HG02642 (cell line): ENCODE results near the gene TEX261.

ENCODE experiments used
- ATAC-seq: cut with Tn5 transposase; IDR thresholded peaks from one replicate; pipeline ENCODE4 v1.9.1; 2021; ENCODE audit warnings: mild to moderate bottlenecking; ENCODE audit not compliant: unreplicated experiment, poor library complexity

The TEX261 gene

DNA sequence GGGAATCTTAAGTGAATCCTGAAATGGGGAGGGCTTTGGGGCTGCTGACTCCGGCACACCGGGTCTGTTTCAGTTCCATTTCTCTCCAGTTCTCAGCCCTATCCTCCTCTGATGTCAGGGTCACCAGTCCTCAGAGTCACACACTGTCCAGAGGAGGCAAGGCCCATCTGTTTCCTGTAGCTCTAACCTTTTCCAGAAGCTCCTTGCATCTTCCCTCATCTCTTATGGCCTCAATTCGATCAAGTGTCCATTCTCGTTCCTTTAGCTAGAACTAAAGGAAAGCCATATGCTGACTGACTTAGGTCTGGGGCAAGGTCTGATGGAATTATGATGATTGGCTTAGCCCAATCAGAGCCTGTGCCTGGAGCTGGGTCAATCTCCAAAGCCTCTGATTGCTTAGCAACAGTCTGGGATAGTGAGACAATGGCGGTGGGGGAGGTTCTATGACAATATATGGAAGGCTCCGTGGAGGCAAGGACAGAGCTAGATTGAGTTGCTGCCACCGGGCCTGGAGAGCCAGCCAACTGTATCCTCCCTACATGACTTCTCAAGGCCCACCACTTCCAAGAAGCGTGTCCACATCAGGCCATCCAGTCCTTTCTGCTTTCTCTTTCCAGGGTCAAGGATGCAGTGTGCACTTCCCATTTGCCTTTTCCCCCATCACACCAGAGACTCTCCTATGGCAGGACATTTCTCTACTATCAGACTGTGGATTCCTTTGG lies 11.0 kb downstream of the TEX261 start:
- no peak for ATAC-seq

- no peak for ATAC-seq
These were observed 11.7 kb downstream of the TEX261 start for GRCh38 chr2:70982971-70983370.

- ATAC-seq: no peak
These were observed 12.5 kb downstream of the TEX261 start for GRCh38 chr2:70981866-70982810.

GRCh38 chr2:70981421-70981820 lies 13.3 kb downstream of the TEX261 start:
- no peak for ATAC-seq

- ATAC-seq: no peak
These were observed 15.0 kb downstream of the TEX261 start for GRCh38 chr2:70979626-70980025.

GRCh38 chr2:70979180-70979488 lies 15.5 kb downstream of the TEX261 start:
- ATAC-seq: no peak

DNA sequence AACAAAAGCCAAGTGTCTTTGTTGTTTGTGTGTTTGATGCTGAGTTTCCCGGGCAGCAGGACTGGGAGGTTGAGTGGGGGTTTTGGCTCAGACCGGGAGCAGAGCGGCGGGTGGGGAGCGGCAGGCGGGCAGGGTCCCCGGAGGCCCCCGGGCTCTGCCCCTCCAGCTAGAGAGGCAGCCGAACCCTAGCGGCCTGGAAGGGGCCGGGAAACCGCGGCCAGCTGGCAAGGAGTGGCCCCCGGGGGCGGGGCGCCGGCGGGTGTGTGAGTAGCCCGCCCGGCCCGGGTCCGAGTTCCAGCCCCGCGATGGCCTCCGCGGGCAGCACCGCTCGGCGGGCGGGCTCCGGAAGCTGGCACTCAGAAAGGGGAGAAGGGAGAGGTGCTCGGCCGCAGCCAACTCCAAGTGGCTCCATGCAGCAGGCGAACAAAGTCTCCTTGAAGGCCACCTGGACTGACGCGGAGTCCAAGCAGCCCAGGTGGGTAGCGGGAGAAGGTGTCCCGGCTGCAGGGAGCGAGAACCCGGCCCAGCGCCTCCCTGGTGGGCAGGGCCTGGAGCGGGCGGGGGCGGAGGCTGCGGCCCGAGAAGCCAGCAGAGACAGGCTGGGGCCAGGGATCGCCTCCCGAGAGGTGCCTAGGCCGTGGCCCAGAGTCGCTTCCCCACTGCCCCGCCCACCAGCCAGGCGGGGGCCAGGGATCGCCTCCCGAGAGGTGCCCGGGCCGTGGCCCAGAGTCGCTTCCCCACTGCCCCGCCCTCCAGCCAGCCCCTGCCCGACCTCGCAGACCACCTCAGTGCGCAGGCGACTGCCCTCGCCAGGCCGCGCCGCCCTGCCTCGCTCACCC lies 16.1 kb downstream of the TEX261 start, which contains the start of gene ANKRD53:
Gene ANKRD53, plus strand, starts transcription at position 290 of the 839 bp plus-strand sequence. Its CDS starts 16 bp downstream, at position 306.
- ATAC-seq: peak; percentile 47

GRCh38 chr2:70977605-70978205 lies 17.0 kb downstream of the TEX261 start:
- ATAC-seq: no peak

GRCh38 chr2:70975237-70975636 lies 19.4 kb downstream of the TEX261 start:
- ATAC-seq: no peak

DNA sequence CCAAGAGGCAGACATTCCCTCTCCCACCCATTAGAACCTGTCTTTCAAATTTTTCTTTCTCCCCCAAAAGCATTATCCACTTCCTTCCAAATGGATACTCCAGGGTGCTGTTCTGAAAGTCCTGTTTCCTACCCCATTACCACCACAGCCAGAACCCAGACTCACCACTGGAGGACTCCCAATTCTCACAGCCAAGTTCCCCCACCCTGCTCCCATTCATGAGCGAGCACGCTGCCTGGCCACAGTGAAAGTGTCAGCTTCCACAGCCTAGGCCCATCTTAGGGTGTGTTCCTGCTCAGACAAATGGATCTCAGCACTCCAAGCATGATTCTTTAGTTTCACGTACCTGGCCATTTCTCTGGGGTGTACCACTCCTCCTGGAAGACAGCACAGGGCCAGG lies 20.1 kb downstream of the TEX261 start:
- ATAC-seq: no peak

DNA sequence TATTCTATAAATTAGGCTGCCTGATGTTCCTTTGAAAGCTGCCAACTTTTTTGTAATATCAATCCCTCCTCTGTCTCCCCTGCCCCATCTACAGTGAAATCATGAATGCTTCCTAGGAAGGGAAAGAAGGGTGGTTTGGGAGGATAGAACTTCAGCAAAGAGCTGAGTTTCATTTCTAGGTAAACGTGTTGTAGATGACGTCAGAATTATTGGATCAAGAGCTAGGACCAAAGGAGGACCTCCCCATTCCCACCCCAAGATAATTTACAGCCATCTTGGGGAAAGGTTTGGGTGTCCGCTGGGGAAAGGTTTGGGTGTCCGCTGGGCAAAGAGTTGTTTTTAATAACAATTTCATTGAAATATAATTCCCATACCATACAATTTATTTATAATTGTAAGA lies 27.5 kb downstream of the TEX261 start:
- no peak for ATAC-seq

DNA sequence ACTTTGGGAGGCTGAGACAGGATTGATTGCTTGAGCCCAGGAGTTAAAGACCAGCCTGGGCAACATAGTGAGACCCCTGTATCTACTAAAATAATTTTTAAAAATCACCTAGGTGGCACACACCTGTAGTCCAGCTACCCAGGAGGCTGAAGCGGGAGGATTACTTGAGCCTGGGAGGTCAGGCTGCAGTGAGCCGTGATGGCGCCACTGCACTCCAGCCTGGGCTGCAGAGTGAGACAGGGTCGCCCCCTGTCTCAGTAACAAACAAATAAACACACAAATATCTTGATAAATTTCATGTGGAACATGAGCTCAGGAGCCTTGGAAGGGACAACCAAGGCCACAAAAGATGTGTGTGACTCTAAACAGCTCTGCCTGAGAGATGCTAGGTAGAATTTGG lies 28.0 kb downstream of the TEX261 start:
- ATAC-seq: no peak

- no peak for ATAC-seq
These were observed 29.2 kb downstream of the TEX261 start for GRCh38 chr2:70965506-70965905.

DNA sequence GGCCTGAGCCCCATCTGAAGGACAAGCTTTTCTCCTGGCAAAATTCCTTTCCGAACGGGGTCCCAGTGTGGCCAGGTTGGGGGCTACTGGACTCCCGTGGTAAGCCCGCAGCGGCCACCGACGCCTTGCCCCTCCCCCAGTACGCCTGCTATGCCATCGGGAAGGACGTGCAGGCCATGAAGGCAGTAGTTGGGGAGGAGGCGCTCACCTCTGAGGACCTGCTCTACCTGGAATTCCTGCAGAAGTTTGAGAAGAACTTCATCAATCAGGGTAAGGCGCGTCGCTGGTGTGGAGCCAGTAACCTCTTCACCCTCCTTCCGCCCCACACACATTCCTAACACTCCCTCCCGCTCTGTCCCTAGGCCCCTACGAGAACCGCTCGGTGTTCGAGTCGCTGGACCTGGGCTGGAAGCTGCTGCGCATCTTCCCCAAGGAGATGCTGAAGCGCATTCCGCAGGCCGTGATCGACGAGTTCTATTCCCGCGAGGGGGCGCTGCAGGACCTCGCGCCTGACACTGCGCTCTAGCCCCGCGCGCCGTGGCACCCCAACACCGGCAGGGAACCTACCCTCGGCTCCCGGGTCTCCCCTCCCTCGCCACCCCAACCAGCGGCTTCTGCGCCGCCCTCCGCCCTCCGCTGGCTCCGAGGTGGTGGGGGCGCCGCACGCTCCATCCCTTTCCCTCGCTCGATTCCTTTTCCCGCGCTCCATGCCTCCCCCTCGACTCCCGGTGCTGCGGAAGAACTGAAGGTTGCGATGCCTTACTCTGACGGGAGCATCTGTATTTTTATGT lies 29.9 kb downstream of the TEX261 start:
- ATAC-seq: peak; percentile 78

GRCh38 chr2:70964133-70964532 lies 30.5 kb downstream of the TEX261 start:
- no peak for ATAC-seq

- ATAC-seq: no peak
These were observed 31.5 kb downstream of the TEX261 start for GRCh38 chr2:70962885-70963878.

- no peak for ATAC-seq
These were observed 32.3 kb downstream of the TEX261 start for GRCh38 chr2:70962211-70962884.

DNA sequence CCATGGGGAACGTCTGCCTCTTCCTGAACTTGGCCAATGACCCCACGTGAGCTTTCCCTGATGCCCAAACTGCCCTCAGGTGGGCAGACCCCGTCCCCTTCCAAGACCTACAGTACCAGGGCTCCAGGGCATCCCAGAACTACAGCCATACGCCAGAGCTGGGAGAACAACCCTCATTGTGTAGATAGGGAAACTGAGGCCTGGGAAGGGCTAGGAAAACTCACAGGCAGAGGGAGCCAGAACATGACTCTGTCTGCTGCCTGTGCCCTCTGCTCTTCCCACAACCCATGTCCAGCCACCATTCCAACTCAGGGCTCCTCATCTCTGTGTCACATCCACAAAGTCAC lies 33.1 kb downstream of the TEX261 start:
- no peak for ATAC-seq
